SW480 (cell line): ENCODE measurements around the gene SOX18.
A peak's percentile ranks its signal among the peaks of the same experiment; 100 is the strongest.

Experiments
- DNase-seq: peaks from one replicate; pipeline ENCODE4 v3.0.0-alpha.2; 2016; ENCODE audit warnings: low spot score

Gene SOX18

GRCh38 chr20:64051561-64052325 is 2.3 kb upstream of the SOX18 start:
- no peak for DNase-seq

DNA sequence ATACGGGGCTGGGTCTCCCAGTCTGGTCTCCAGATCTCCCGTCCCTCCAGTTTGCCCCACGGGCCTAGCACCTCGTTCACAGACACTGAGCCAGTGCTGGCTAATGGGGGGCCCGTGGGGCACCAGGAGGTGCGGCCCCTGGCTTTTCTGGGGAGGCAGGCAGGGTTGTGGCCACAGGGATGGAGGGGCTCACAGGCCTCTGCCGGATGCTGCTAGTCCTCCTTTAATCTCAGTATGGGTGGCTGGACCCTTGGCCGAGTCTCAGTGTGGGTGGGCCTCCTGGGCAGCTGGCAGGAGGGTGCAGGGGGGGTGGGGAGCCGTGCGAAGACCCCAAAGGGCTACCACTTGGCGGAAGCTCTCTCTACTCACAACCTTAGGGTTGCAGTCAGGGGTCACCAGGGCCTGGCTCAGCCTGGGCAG is 1.6 kb upstream of the SOX18 start:
- DNase-seq = no peak

GRCh38 chr20:64050261-64051032 is 1.0 kb upstream of the SOX18 start:
- DNase-seq = no peak

DNA sequence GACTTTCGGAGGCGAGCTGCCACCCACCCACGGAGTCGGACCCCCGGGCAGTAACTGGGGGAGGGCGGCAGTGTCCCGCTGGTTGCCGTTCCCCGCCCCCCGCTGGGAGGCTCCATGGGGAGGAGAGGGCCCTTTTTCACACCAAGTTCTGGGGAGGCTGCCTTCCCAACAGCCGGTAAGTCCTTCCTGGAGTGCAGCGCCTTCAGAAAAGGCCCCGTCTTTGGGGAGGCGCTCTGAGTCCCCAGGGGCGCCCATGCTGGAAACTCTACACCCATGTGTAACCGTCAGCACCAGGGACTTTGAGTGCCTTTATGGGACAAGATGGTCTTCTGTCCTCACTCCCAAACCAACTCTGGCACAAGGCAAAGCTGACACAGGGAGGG is 430 bp upstream of the SOX18 start:
- no peak for DNase-seq

GRCh38 chr20:64048402-64049044 is 916 bp downstream of the SOX18 start:
- no peak for DNase-seq

GRCh38 chr20:64047968-64048401 is 1.5 kb downstream of the SOX18 start:
- no peak for DNase-seq

DNA sequence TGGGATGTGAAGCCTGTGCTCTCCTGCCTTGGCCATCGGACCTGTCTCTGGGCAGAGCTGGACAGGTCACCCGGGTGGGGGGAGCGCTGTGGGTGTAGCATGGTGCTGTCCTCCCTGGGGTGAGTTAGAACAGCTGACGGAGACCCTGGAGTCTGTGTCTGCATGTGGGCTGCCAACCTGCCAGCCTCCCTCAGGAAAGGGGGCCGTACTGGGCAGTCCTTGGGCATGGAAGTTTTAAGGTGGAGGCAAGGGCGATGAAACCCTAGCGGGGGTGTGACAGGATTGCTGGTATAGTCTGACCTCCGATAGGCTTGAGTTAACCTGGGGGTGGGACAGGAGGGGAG is 2.4 kb downstream of the SOX18 start:
- DNase-seq = no peak

DNA sequence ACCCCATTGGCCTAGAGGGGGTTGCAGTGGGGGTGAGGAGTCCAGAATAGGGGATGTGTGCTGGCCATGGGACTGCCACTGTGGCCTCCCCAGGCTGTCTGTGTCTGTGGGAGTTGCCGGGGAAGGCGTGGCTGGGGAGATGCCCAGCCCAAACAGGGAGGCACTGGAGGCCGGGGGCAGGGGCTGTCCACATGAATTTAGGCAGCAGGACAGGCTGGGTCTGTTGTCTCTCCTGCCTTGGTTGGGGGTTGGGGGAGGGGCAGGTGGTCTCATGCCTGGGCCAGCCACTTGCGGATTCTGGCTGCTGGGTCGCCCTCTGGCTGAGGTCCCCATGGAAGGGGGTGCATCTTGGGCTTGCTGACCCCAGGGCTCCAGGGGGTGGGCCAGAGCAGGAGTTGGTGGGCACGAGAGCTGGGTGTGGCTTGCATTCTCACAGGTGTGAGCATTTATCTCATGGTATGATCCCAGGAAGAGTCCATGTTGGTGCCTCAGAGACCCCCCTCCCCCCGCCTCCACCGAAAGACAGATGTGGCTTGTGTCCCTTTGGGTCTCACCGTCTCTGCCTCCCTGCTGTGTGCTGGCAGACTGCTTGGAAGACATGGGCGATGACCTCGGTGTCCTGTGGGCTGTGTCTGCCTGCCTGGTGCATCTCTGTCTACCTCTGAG is 4.0 kb downstream of the SOX18 start:
- no peak for DNase-seq

GRCh38 chr20:64044484-64045247 is 4.8 kb downstream of the SOX18 start:
- DNase-seq = peak; percentile 54

DNA sequence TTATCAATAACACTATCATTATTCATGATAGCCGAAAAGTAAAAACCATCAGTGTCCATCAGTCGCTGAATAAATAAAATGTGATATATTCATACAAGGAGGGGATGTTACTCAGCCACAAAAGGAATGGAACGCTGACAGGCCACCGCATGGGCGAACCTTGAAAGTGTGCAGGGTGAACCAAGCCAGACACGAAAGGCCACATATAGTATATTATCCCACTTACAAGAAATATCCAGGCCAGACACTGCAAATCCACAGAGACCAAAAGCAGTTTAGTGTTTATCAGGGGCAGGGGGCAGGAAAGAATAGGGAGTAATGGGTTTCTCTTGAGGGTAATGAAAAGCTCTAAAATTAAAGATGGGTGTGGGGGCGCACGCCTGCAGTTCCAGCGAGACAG is 5.7 kb downstream of the SOX18 start:
- no peak for DNase-seq

DNA sequence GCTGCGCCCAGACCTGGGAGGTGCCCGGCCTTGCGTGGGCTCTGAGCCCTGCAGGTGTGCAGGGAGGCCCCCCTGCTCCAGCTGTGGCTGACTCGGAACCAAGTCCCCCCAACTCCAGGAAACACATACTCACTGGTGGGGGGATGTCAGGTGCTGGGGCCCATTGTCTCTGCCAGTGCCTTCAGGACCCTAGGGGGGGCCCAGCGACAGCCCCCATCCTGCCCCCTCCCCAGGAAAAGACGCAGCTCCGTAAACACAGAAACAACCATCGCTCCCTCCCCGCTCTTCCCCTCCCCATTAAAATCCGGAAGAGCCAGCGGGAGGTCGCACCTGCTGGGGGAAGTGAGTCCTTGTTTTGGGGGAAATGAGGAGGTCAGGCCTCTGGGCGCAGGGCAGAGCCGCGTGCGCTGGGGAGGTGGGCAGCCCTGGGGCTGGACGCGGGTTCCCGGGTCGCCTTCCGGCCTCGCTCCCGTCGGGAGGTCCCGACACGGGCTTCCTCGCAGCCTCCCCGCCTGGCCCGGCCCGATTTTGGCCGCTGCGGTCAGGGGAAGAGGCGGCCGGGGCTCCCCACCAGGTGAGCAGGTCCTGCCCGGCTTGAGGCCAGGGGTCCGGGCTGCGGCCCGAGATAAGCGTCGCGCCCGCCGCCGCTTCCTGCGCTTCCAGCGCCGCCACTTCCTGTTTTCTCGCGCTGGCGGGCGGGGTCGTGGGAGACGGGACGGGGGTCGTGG is 7.2 kb downstream of the SOX18 start:
- no peak for DNase-seq

DNA sequence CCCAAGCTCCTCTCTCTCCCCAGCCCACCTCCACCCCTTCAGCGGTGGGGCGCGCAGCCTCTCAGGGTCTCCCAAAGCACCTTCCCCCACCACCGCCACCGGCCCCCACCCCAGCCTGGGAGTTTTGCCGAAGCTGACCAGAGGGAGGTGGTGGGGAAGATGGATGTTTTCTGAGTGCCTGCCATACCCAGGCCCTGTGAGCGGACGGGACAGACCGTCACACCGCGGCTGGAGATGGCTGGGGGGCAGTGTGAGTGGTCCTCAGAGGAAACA is 7.7 kb downstream of the SOX18 start:
- DNase-seq = no peak

GRCh38 chr20:64041040-64041780 is 8.2 kb downstream of the SOX18 start:
- DNase-seq = no peak

- no peak for DNase-seq
Measured at GRCh38 chr20:64040231-64041039, 9.0 kb downstream of the SOX18 start.

GRCh38 chr20:64039293-64040160 is 9.9 kb downstream of the SOX18 start:
- no peak for DNase-seq

GRCh38 chr20:64038565-64039292 is 10.7 kb downstream of the SOX18 start:
- DNase-seq = peak; percentile 90

GRCh38 chr20:64038224-64038564 is 11.2 kb downstream of the SOX18 start:
- DNase-seq = peak; percentile 72
